ENCODE results near the gene FAAP20.

GRCh38 chr1:2197707-2198165, 3.2 kb upstream of the FAAP20 start:
- TF ChIP-seq ZNF143 (CRISPR knock-in tag; IDR thresholded peaks at IDR 0.05): no peak
- TF ChIP-seq CTCF (IDR thresholded peaks at IDR 0.05 in 2 of 3, conservative IDR thresholded peaks at IDR 0.05 in 1 of 3; ENCODE audit: insufficient read depth in 2 of 3, low read depth in 1 of 3, low read length in 3 of 3): no peak
- no peak for TF ChIP-seq RFX7 (CRISPR knock-in tag; IDR thresholded peaks at IDR 0.05)
- TF ChIP-seq EP300 (IDR thresholded peaks at IDR 0.05; ENCODE audit: low read length): no peak
- TF ChIP-seq TBL1XR1 (IDR thresholded peaks at IDR 0.05; ENCODE audit: low read length in 2 of 2): no peak
- TF ChIP-seq RBFOX2 (IDR thresholded peaks at IDR 0.05; ENCODE audit: low read depth, low read length): no peak
- TF ChIP-seq MYC (IDR thresholded peaks at IDR 0.05; ENCODE audit: low read depth, low read length): no peak
- no peak for TF ChIP-seq MYC (CRISPR knock-in tag; IDR thresholded peaks at IDR 0.05; ENCODE audit: borderline replicate concordance, low read depth)
- TF ChIP-seq, protein P1, sequence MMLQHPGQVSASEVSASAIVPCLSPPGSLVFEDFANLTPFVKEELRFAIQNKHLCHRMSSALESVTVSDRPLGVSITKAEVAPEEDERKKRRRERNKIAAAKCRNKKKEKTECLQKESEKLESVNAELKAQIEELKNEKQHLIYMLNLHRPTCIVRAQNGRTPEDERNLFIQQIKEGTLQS (IDR thresholded peaks at IDR 0.05): no peak
- TF ChIP-seq, protein P1 (CRISPR knock-in tag; conservative IDR thresholded peaks at IDR 0.05): no peak
- no peak for TF ChIP-seq ZNF217 (CRISPR knock-in tag; IDR thresholded peaks at IDR 0.05)
- TF ChIP-seq KLF1 (tag; IDR thresholded peaks at IDR 0.05): no peak
